GM21367 (cell line): ENCODE data around the gene C1QTNF9.
"Not testable (repeated sequence)": the region's sequence is repeated elsewhere in the genome, so short reads cannot be mapped to it uniquely, and the experiment has no call there.

ENCODE experiments used
- ATAC-seq: cut with Tn5 transposase; IDR thresholded peaks from one replicate; pipeline ENCODE4 v1.9.1; 2021; ENCODE audit not compliant: unreplicated experiment

C1QTNF9 gene, protein sequence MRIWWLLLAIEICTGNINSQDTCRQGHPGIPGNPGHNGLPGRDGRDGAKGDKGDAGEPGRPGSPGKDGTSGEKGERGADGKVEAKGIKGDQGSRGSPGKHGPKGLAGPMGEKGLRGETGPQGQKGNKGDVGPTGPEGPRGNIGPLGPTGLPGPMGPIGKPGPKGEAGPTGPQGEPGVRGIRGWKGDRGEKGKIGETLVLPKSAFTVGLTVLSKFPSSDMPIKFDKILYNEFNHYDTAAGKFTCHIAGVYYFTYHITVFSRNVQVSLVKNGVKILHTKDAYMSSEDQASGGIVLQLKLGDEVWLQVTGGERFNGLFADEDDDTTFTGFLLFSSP

DNA sequence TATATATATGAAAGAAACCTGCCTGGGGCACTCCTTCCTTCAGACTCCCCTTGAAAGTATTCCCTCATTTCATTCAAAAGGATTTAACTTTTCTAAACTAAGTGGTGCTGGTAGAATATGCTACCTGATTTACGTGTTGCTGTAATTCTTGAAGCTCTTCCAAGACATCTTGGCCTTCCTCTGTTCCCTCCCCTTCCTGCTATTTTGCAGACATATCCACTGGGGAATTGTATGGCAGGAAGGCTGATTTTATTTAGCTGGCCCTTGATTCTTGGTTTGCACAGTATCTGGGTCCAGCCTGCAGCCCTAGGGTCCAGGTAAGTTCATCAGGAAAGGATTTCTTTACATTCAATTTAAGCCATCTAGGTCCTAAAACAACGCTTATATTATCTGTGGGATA lies at the start of gene C1QTNF9:
C1QTNF9 (plus strand) TSS at position 281 of the 400 bp plus-strand sequence. CDS start 6,424 bp downstream, outside the sequence.
- not testable (repeated sequence) for ATAC-seq

- ATAC-seq: no peak
These were observed 47.8 kb upstream of the C1QTNF9 start for GRCh38 chr13:24261566-24261965.

DNA sequence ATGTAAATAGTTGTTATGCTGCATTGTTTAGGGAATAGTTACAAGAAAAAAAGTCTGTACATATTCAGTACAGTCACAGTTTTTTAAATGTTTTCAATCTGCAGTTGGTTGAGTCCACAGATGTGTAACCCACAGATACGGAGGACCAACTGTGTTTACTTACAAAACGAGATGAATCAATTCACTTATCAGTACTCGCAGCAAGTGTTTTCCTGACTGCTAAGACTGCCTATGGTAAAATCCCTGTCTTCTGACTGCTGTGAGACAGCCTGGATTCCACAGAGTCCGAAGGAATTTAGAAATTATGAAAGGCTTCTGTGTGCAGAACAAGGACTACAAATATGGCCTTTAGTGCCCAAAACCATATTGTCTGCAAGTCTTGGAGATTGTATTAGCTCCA lies 45.7 kb upstream of the C1QTNF9 start:
- no peak for ATAC-seq

DNA sequence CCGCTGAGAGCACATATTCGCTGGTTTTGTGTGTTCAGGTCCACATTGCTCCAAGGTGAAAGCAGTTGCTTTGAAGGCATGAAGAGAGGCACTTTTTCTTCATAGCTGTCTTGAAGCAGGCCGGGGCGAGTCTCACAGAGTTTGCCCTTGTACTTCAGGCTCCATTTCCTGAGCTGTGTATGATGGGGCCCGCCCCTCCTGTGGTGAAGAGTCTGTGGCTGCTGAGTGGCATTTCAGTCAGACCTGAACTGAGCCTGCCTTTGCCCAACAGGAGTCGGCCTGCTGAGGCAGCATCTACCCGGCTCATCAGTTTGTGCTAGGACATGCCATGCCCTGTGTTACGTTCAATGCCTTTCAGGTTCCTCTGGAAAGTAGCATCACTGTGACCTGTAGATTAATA lies 44.4 kb upstream of the C1QTNF9 start:
- ATAC-seq: peak; percentile 75

- ATAC-seq: no peak
These were observed 43.9 kb upstream of the C1QTNF9 start for GRCh38 chr13:24265453-24265852.

DNA sequence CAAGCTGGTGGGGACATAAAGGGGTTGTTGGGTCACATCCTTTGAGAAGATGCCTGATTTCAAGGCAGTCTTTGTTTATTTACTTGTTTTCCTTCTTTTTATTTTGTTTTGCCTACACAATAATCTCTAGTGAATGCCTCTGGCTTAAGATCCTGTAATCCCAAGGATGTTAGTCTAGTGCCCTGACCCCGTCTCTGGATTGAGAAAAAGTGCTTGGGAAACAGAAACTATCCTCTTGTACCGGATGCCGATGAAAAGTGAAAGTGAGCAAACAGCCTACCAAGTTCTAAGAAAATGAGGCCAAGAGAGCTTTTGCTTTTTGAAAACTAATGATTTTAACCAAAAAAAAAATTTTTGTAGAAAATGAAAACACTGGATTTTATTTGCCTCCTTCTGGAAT lies 42.1 kb upstream of the C1QTNF9 start:
- no peak for ATAC-seq

DNA sequence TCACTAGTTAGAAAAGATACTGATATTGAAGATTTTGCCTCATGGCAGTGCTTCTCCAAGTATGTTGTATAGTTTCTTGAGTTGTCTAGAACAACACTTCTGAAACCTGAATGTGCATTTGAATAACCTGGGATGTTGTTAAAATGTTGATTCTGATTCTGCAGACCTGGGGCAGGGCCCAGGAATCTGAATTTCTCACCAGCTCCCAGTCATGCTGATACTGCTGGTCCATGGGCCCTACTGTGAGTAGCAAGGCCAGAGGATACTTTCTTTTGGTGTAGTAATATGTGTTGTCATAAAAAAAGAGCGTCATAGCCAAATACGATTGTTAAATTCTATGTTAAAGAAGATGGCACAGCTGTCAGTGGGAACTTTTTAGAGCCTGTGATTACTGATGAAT lies 41.6 kb upstream of the C1QTNF9 start:
- no peak for ATAC-seq

DNA sequence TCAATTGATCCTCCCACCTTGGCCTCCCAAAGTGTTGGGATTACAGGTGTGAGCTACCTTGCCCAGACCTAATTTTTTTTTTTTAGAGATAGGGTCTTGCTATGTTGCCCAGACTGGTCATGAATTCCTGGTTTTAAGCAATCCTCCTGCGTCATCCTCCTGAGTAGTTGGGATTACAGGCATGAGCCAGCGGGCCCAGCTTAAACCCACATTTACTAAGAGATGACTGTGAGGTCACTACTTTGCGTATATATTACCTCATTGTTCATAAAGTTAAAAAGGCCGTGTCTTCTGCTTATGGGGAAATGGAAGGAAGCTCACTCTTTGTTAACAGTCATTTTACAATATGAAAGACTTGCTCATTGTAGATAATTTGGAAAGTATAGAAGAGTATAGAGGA lies 39.6 kb upstream of the C1QTNF9 start:
- no peak for ATAC-seq

DNA sequence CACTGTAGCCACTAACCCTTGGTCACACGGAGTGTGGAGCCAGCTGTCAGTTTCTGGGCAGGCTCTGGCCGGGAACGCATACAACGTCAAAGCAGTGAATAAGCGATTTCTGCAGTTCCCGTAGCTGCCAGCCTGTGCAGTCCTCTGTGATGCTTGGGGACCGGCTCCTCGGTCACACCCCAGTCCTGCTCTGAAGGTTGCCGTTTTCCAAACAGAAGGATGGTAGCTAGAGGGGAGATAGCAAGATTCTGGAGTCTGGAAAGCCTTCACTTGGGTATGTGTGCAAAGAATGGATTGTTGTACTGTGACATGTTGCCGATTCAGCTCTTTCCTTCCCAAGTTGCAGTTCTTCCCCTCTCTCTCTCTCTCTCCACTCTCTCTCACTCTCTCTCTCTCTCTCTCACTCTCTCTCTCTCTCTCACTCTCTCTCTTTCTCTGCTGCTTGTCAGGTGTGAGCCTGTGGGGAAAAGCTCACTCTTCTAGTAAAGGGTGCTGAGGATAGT lies 38.7 kb upstream of the C1QTNF9 start:
- peak; percentile 48 for ATAC-seq

GRCh38 chr13:24271231-24271600 lies 38.2 kb upstream of the C1QTNF9 start:
- ATAC-seq: no peak

DNA sequence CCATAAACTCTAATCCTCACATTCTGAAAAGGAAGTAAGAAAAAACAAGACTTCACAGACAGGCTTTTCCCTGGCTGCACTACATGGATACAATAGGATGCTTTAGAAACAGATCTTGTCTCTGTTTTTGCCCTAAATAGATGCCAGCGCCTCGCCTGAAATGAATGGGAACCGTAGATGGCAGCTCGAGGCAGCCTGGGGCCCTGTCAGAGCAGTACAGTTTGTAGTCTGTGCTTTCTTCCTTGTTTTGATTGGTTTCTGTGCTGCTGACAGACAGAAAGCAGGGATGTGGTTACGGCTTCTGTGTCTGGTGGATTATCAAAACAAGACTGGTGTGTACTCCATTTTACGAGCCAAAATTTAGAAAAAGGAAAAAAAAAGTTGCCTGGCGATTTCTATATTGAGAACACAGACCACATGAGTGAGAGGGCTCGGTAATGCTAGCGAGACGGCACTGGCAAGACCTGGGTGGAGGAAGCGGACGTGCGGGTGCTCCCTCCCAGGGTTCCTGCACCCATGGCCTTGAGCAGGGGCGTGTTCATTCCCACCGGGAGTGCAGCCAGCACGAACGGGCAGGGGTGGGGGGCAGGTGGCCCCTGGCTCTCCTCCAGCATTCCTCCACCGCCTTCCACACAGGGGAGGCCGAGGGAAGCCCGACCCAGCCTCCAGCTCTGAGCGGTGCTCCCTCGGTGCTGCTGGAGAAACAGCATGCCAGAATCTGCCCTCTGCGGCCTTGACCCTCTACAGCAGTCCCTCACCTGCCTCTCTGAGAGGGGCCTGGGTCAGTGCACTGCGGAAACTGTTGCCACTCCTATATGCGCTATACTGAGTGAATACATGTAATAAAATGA lies 37.6 kb upstream of the C1QTNF9 start:
- ATAC-seq: peak; percentile 33

DNA sequence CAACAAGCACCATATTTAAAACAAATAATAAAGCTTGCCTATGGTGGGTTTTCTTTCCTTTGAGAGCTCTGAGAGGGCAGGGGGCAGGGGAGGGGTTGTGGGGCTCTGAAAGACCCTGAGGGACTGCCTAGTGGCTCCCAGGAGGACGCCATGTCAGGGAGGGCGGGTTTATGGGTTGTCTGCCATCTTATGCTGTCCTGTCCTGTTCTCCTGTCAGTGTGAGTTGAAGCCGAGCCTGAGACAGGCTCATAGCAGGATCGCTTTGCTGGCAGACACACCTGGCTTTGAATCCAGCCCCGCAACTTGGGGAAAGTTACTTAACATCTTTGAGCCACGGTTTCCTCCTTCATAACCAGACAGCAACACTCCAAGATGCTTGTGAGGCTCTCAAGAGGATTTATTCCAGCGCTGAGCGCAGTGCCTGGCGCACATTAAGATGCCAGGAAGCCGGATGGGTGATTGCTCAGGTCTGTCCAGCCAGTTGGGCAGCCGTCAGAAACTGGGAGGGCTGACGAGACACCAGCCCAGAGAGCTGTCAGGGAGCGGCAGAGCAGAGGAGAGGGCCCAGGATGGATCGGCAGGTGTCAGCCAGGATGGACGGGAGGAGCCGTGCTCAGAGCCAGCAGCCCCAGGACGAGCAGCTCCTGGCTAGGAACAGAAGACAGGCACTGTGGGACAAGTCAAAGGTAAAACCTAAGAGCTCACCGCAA lies 36.8 kb upstream of the C1QTNF9 start:
- ATAC-seq: no peak

GRCh38 chr13:24273926-24274325 lies 35.5 kb upstream of the C1QTNF9 start:
- no peak for ATAC-seq

DNA sequence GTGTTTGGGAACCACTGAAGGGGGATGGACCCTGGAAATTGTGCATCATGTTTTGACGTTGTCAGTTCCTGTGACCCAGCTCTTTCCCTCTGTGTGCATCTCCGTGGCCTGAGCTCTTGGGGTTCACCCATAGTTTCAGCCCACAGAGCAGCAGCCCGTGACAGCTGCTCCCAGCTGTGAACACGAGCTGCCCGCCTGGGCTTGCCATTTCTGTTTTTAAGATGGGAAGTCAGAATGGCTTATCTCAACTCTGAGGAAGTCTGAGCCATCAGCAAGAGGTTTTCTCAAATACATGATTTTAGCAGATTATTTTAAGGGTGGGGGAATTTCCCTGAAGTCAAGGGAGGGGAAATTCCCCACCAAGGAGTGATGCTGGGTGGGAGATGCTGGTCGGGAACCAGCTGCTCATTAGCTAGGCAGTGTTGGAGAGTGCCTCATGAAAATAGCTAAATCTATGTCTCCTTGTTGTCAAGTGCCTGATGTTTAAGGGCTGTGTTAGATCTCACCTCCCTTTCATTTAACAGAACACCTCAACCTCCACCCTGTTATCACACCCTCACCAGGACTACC lies 34.8 kb upstream of the C1QTNF9 start:
- ATAC-seq: peak; percentile 54

DNA sequence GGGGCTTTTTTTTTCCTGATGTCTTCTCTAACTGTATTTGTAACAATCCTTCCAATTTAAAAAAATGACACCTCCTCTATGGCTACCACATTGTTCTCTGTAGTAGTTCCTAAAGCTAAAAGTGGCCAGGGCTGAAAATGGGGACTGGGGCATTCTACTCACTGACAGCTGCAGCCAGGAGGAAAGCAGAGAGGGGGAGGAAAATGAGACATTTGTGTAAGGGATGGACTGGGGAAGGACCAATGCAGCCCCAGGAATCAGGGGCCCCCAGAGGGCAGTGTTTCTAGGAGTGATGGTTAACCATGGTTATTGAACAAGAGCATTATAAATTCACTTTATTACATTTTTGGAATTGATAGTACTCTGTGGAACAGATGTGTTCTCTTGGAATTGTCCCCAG lies 34.3 kb upstream of the C1QTNF9 start:
- no peak for ATAC-seq

GRCh38 chr13:24276306-24276705 lies 33.1 kb upstream of the C1QTNF9 start:
- no peak for ATAC-seq

DNA sequence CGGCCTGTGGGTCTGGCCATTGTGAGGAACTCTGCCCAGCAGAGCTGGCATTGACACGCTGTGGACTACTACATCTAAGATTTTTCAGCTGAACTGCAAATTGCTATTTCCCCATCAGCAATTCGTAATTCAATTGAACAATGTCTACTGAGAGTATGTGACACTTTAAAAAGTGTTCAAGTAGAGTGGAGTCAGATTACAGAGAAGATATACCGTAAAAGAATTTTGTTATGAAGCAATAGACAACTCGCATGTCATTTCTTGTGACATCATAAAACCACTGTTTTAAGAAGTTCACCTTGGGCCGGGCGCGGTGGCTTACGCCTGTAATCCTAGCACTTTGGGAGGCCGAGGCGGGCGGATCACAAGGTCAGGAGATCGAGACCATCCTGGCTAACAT lies 32.5 kb upstream of the C1QTNF9 start:
- no peak for ATAC-seq

GRCh38 chr13:24277761-24278160 lies 31.6 kb upstream of the C1QTNF9 start:
- no peak for ATAC-seq

DNA sequence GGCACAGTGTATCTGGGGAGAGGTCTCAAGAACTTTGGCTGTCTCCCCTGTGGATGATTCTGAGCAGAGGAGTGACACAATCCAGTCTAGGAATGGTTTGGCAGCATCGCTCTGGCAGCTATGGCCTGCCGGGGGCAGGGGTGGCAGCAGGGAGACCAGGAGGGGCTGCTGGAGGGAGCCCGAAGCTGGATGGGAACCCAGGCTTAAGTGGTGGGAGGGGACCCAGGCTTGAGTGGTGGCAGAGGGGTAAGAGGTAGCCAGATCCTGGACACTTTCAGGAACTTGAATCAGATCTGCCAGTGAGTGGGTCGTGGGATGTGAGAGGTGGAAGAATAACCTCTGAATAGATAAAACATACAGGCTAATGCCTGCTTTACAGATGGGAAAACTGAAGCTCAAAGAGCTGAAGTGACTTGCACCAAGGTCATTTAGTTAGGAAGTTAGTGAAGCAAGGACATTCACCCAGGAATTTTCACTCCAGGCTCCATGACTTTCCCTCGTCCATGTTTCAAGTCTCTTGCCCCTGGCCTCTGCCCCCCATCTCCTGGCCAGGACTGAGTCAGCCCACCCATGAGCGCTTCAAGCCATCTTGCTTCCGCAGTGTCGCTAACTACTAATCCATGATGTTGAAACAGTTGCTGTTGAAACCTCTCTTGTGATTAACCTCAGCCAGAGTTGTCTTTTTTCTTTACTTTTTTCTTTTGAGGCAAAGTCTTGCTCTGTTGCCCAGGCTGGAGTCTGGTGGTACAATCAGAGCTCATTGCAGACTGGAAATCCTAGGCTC lies 29.9 kb upstream of the C1QTNF9 start:
- no peak for ATAC-seq

GRCh38 chr13:24280720-24281119 lies 28.7 kb upstream of the C1QTNF9 start:
- peak; percentile 70 for ATAC-seq
